Testis (tissue), 3 donors: ENCODE measurements around the gene LRRC4C. TPM values are rescaled to one million over a fixed set of nuclear protein-coding genes. Genes with fewer than 3 reads are reported as not detected.

Source experiments
- DNase-seq: peaks from one replicate; pipeline ENCODE4 v3.0.0-alpha.2; 2019
- H3K27ac ChIP-seq, 2 donors: fragments of 200-600 bp; sonication (generic); one replicate each; pipeline ENCODE4 v1.5.1; 2019
- H3K27me3 ChIP-seq: fragments of 200-600 bp; sonication (generic); one replicate; pipeline ENCODE4 v1.5.1; 2019
- H3K36me3 ChIP-seq: fragments of 200-600 bp; sonication (generic); one replicate; pipeline ENCODE4 v1.5.1; 2017; ENCODE audit warnings: low read depth; ENCODE audit errors: missing control alignments
- H3K4me1 ChIP-seq: fragments of 200-600 bp; sonication (generic); one replicate; pipeline ENCODE4 v1.5.1; 2019
- H3K4me3 ChIP-seq, 2 donors: fragments of 200-600 bp; sonication (generic); one replicate each; pipeline ENCODE4 v1.5.1; 2017 to 2019
- H3K9me3 ChIP-seq: fragments of 200-600 bp; sonication (generic); one replicate; pipeline ENCODE4 v1.5.1; 2017
- POLR2A ChIP-seq: fragments of 450-650 bp; IDR thresholded peaks from one replicate; pipeline ENCODE4 v1.6.1; 2017; ENCODE audit warnings: antibody characterized with exemption, mild to moderate bottlenecking, moderate library complexity
- WGBS, 2 donors: methylation state at CpG; one replicate each; pipeline ENCODE4 v1.1.5; 2018; 5-methylcytosine and 5-hydroxymethylcytosine counted together
- intact Hi-C: fragments of 100-400 bp; cut with DNase I; formaldehyde crosslinking; loops from one replicate; pipeline ENCODE4 v1.15.1; 2023; ENCODE audit warnings: low total_unique reads
- polyA plus RNA-seq: library from polyadenylated mRNA; stranded (reverse); fragments of 350-450 nt; fragmentation: Illumina TruSeq; extraction: RNeasy Lipid Tissue Mini Kit (QIAGEN cat#74804); gene quantifications from one replicate; pipeline ENCODE4 v1.2.3, GENCODE V29; 2014; ENCODE audit warnings: low read depth, low replicate concordance; ENCODE audit not compliant: insufficient read depth
- total RNA-seq, 2 donors: library from RNA; depleted of rRNA; stranded (reverse); fragments of >200 nt; gene quantifications; one replicate each; pipeline ENCODE4 v1.2.3, GENCODE V29; 2016
- TF ChIP-seq, protein P1 (sequence below), 3 experiments: fragments of 450-650 bp in 2 of 3; fragments of 200-600 bp in 1 of 3; sonication (generic) in 1 of 3; IDR thresholded peaks; one replicate each; pipeline ENCODE4 v1.5.1; 2016 to 2019; ENCODE audit warnings: antibody characterized with exemption in 3 of 3, mild to moderate bottlenecking in 2 of 3, moderate library complexity in 1 of 3

The LRRC4C gene
- total and polyA plus RNA-seq, 3 donors from 2014 or later: 0.16 to 0.56 (median 0.45) TPM

DNA sequence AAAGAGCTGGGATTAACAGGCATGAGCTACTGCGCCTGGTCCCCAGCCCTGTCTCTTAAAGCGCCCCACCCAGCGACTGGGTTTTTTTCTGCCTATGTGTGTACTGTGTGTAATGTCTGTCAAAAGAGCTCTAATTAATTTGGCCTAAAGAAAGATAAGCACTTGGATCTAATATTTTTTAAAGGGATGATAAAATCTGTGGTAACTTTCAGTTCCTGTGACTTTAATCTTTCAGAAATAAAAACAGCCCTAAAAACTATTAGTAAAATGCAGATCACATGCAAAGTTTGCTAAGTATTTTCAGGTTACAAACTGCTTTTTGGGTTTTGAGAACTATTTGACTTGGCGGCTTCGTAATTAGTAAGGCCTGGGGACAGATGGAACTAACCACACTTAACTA lies 1358.7 kb downstream of the LRRC4C start:
- Histone ChIP-seq H3K9me3 (no peaks in the 10 kb centered on the region), H3K27ac (no peak overlapping the region), H3K4me3 (no peak overlapping the region), H3K4me1 (no peaks in the 10 kb centered on the region), H3K36me3 (no peaks in the 10 kb centered on the region), H3K27me3 (no peaks in the 10 kb centered on the region)
- intact Hi-C loops: no loop called here
- 80 to 87% methylated on average over 5 of the region's 5 CpGs for WGBS, 2 donors
- TF ChIP-seq, protein P1, sequence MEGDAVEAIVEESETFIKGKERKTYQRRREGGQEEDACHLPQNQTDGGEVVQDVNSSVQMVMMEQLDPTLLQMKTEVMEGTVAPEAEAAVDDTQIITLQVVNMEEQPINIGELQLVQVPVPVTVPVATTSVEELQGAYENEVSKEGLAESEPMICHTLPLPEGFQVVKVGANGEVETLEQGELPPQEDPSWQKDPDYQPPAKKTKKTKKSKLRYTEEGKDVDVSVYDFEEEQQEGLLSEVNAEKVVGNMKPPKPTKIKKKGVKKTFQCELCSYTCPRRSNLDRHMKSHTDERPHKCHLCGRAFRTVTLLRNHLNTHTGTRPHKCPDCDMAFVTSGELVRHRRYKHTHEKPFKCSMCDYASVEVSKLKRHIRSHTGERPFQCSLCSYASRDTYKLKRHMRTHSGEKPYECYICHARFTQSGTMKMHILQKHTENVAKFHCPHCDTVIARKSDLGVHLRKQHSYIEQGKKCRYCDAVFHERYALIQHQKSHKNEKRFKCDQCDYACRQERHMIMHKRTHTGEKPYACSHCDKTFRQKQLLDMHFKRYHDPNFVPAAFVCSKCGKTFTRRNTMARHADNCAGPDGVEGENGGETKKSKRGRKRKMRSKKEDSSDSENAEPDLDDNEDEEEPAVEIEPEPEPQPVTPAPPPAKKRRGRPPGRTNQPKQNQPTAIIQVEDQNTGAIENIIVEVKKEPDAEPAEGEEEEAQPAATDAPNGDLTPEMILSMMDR (IDR thresholded peaks at IDR 0.05): no peak
- TF ChIP-seq POLR2A: no peak
- no peak for DNase-seq

DNA sequence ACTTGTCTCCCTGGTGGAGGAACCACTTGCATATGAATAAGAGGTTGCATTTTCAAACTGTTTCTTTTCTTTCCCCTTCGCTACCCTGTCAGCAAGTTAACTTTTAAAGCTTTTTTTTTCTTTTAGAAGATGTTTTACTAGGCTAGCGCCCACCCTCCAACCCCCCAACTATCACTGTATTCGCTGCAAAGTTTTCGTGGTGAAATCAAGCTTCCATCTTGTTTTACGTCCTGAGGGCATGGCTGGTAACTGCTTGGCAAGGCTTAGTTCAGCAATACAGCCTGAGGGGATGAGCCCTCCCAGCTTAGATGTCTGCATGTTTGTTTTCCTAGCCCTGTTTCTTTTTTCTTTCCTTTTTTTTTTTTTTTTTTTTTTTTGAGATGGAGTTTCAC lies 1359.3 kb downstream of the LRRC4C start:
- WGBS, 2 donors: 60 to 72% methylated on average over 5 of the region's 5 CpGs

DNA sequence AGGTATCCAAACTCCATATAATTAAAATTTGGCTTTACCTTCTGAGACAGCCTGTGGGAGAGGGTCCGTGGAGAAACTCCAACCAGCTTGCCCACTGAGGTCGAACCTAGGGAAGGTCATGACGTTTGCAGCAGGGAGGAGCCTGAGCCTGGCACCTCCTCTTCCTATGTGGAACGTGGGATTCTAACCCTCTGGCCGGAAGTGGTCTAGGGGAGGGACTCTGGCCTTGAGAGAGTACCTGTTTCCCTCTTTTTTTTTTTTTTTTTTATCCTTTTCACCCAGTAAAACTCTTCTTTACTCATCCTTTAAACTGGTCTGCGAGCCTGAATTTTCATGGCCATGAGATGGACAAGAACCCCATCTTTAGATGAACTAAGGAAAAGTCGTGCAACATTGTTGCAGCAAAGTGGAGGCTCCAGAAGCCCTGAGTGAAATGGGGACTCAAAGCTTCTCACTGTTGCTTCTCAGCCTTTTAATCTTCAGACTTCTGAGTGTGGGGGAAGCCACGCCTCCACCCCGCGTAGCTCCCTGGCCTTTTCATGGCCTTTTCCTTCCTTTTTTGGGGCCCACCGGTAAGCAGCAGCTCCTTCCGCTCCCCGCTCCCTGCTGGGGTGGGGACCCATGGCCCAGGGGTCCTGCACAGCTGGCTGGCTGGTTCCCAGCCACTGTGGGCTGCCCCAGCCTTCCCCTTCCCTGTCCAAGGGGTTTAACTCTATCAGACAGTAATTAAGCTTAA lies 1359.9 kb downstream of the LRRC4C start:
- WGBS, 2 donors: 48 to 53% methylated on average over 13 of the region's 13 CpGs
- H3K4me1 ChIP-seq: no peaks in the 10 kb centered on the region

More for the DNA sequence above, 1359.3 kb downstream of the LRRC4C start:
- H3K27me3 ChIP-seq: no peaks in the 10 kb centered on the region
- no peaks in the 10 kb centered on the region for H3K4me1 ChIP-seq
- H3K27ac ChIP-seq: no peak overlapping the region
- TF ChIP-seq, protein P1 (IDR thresholded peaks at IDR 0.05): no peak
- TF ChIP-seq POLR2A: no peak
- no peaks in the 10 kb centered on the region for H3K9me3 ChIP-seq
- intact Hi-C loops: no loop called here
- DNase-seq: no peak
- H3K36me3 ChIP-seq: no peaks in the 10 kb centered on the region
- H3K4me3 ChIP-seq: peak overlapping the region; percentile 27 to 29

DNA sequence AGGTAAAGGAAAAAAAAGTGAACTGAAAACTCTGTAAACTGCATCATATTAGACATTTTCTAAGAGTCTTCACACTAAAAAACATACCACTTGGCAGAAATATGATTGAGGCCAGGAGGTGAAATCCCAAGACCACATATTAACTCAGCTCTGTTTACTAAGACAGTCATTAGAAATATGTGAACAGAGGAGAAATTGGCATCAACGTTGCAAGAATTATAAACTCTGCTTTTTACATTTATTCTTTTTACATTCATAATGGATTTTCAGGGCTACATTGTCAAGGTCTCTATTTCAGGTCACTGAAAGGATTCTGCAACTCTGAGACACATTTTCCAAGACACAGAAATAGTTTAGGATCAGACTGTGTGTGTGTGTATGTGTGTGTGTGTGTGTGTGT lies 1364.0 kb downstream of the LRRC4C start:
- WGBS, 2 donors: 23 to 36% methylated on average over 1 of the region's 1 CpG
- intact Hi-C loops: no loop called here
- H3K36me3 ChIP-seq: no peaks in the 10 kb centered on the region
- DNase-seq: no peak
- no peaks in the 10 kb centered on the region for H3K27me3 ChIP-seq
- no peak overlapping the region for H3K4me3 ChIP-seq
- TF ChIP-seq, protein P1 (IDR thresholded peaks at IDR 0.05): no peak
- no peak for TF ChIP-seq POLR2A
- no peaks in the 10 kb centered on the region for H3K9me3 ChIP-seq
- H3K27ac ChIP-seq: no peak overlapping the region
- no peaks in the 10 kb centered on the region for H3K4me1 ChIP-seq

More for the DNA sequence above, 1359.9 kb downstream of the LRRC4C start:
- no peaks in the 10 kb centered on the region for H3K27me3 ChIP-seq
- no peaks in the 10 kb centered on the region for H3K9me3 ChIP-seq
- no peaks in the 10 kb centered on the region for H3K36me3 ChIP-seq
- peak overlapping the region; percentile 27 to 29 for H3K4me3 ChIP-seq
- H3K27ac ChIP-seq: no peak overlapping the region
- DNase-seq: peak; percentile 48
- intact Hi-C loops: no loop called here
- no peak for TF ChIP-seq POLR2A
- TF ChIP-seq, protein P1 (IDR thresholded peaks at IDR 0.05): no peak

DNA sequence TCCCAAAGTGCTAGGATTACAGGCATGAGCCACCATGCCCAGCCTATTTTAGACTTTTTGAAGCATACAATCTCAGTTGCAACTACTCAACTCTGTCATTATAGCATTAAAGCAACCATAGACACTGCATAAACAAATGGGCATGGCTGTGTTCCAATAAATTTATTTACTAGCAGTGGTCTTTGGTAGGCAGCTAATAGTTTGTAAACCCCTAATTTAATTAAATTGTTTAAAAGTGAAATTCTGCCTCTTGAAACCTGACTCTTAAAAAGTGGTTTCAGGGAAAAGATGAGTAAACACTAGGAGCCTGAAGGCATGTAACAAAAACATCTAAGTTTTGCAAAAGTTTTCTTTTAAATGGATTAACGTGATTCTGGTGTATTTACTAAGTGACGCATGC lies 1364.5 kb downstream of the LRRC4C start:
- intact Hi-C loops: no loop called here
- H3K36me3 ChIP-seq: no peaks in the 10 kb centered on the region
- WGBS, 2 donors: 69 to 73% methylated on average over 2 of the region's 2 CpGs
- H3K4me1 ChIP-seq: no peaks in the 10 kb centered on the region
- H3K4me3 ChIP-seq: no peak overlapping the region
- no peaks in the 10 kb centered on the region for H3K27me3 ChIP-seq
- no peaks in the 10 kb centered on the region for H3K9me3 ChIP-seq
- H3K27ac ChIP-seq: no peak overlapping the region
- no peak for TF ChIP-seq POLR2A
- TF ChIP-seq, protein P1 (IDR thresholded peaks at IDR 0.05): no peak
- DNase-seq: no peak
